ENCODE data around the gene PLCXD3.

PLCXD3 gene

GRCh38 chr5:41410737-41411136, 99.7 kb downstream of the PLCXD3 start:
- TF ChIP-seq, protein P1, sequence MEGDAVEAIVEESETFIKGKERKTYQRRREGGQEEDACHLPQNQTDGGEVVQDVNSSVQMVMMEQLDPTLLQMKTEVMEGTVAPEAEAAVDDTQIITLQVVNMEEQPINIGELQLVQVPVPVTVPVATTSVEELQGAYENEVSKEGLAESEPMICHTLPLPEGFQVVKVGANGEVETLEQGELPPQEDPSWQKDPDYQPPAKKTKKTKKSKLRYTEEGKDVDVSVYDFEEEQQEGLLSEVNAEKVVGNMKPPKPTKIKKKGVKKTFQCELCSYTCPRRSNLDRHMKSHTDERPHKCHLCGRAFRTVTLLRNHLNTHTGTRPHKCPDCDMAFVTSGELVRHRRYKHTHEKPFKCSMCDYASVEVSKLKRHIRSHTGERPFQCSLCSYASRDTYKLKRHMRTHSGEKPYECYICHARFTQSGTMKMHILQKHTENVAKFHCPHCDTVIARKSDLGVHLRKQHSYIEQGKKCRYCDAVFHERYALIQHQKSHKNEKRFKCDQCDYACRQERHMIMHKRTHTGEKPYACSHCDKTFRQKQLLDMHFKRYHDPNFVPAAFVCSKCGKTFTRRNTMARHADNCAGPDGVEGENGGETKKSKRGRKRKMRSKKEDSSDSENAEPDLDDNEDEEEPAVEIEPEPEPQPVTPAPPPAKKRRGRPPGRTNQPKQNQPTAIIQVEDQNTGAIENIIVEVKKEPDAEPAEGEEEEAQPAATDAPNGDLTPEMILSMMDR (IDR thresholded peaks at IDR 0.05): no peak
- Mint-ChIP-seq H3K36me3 (ENCODE audit: low read depth) (no peaks in the 10 kb centered on the region), H3K27me3 (ENCODE audit: low read depth, poor library complexity) (no peaks in the 10 kb centered on the region), H3K9me3 (no peaks in the 10 kb centered on the region), H3K4me3 (no peak overlapping the region), H3K27ac (no peak overlapping the region), H3K4me1 (no peaks in the 10 kb centered on the region)
- DNase-seq: no peak

- H3K27ac Mint-ChIP-seq: peak overlapping the region; percentile 53
- H3K9me3 Mint-ChIP-seq: no peaks in the 10 kb centered on the region
- no peak for DNase-seq
- TF ChIP-seq, protein P1 (IDR thresholded peaks at IDR 0.05): no peak
- H3K27me3 Mint-ChIP-seq (ENCODE audit: low read depth, poor library complexity): no peaks in the 10 kb centered on the region
- H3K4me3 Mint-ChIP-seq: no peak overlapping the region
- H3K36me3 Mint-ChIP-seq (ENCODE audit: low read depth): no peaks in the 10 kb centered on the region
- H3K4me1 Mint-ChIP-seq: no peaks in the 10 kb centered on the region
Observed at GRCh38 chr5:41410307-41410706, 100.1 kb downstream of the PLCXD3 start.

DNA sequence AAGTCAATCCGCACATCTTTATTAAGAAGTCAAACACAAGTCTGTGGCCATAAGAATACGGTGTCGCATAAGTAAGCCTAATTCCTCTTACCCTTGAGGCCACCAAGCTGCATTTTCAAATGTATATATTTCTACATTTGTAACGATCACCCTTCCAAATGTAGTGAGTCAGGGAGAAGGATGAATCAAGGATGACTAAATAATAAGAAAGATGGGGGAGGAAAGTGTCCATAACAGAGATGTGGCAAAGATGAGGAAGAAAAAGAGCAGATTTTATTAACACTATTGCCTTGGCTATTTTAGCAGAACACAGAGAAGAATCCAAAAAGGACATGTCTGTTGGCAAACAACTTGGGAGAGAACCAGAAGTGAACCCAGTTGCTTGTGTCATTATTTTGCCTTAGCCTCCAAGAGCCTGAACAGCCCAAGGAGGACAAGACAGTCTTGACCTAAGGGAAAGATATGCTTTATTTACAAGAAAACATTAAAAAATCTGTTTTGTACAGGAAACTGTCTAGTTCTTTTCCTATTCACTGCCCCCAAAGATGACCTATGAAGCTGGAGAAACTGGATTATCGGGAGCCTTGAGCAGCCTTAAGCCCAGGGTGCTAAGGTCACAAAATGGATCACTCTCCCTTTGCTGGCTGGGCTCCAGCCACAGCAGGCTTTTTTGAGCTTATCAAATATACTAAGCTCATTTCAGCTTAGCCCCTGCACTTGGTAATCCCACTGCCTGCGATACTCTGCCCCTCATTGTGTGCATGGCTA, 101.5 kb downstream of the PLCXD3 start:
- Mint-ChIP-seq H3K36me3 (ENCODE audit: low read depth) (no peaks in the 10 kb centered on the region), H3K27ac (no peak overlapping the region), H3K4me3 (no peak overlapping the region), H3K4me1 (no peaks in the 10 kb centered on the region), H3K27me3 (ENCODE audit: low read depth, poor library complexity) (no peaks in the 10 kb centered on the region), H3K9me3 (no peaks in the 10 kb centered on the region)
- no peak for DNase-seq
- TF ChIP-seq, protein P1 (IDR thresholded peaks at IDR 0.05): no peak

DNA sequence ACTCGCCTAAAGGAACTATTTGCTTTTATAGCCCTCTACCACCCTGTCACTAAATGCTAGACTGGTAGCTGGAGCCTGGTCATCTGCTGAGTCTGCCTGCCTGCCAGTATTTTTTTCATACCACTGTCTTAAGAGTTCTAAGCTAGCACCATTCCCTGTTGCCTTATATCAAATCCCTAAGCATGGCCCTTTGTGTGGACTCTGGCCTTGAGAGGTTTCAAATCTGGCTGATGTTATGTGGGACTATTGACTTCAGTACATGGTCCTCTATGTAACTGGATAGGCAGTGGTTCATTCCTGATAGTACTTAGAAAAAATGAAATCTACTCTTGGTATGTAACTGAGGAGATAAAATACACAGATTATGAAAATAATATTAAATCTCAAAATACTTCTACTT, 103.5 kb downstream of the PLCXD3 start:
- TF ChIP-seq, protein P1 (IDR thresholded peaks at IDR 0.05): no peak
- Mint-ChIP-seq H3K4me1 (no peaks in the 10 kb centered on the region), H3K27me3 (ENCODE audit: low read depth, poor library complexity) (no peaks in the 10 kb centered on the region), H3K36me3 (ENCODE audit: low read depth) (no peaks in the 10 kb centered on the region), H3K9me3 (no peaks in the 10 kb centered on the region), H3K27ac (no peak overlapping the region), H3K4me3 (no peak overlapping the region)
- DNase-seq: no peak

- H3K4me1 Mint-ChIP-seq: no peaks in the 10 kb centered on the region
- DNase-seq: no peak
- H3K9me3 Mint-ChIP-seq: no peaks in the 10 kb centered on the region
- TF ChIP-seq, protein P1 (IDR thresholded peaks at IDR 0.05): no peak
- H3K27ac Mint-ChIP-seq: no peak overlapping the region
- H3K27me3 Mint-ChIP-seq (ENCODE audit: low read depth, poor library complexity): no peaks in the 10 kb centered on the region
- no peak overlapping the region for H3K4me3 Mint-ChIP-seq
- H3K36me3 Mint-ChIP-seq (ENCODE audit: low read depth): no peaks in the 10 kb centered on the region
Observed at GRCh38 chr5:41406424-41406823, 104.0 kb downstream of the PLCXD3 start.

- no peak for DNase-seq
- Mint-ChIP-seq H3K27ac (no peak overlapping the region), H3K9me3 (peaks cover 2% of the 10 kb centered on the region), H3K27me3 (ENCODE audit: low read depth, poor library complexity) (no peaks in the 10 kb centered on the region), H3K4me3 (no peak overlapping the region), H3K36me3 (ENCODE audit: low read depth) (no peaks in the 10 kb centered on the region), H3K4me1 (no peaks in the 10 kb centered on the region)
- TF ChIP-seq, protein P1 (IDR thresholded peaks at IDR 0.05): no peak
Observed at GRCh38 chr5:41404757-41405156, 105.6 kb downstream of the PLCXD3 start.

Data from nephron progenitor cell (in vitro differentiated cells).